GM12878 (cell line): Measurements from ENCODE around the gene PARK7. TPM values are rescaled to one million over a fixed set of nuclear protein-coding genes. Genes with fewer than 3 reads are reported as not detected.

Experiments used
- ATAC-seq: fragments of 200-7000 bp; cut with Tn5 transposase; 3 replicates; pipeline ENCODE4 v1.9.1; 2020; ENCODE audit warnings: mild to moderate bottlenecking, moderate library complexity
- BruUV-seq: library from RNA; stranded (reverse); fragments of 400-500 nt; replicated peaks from 2 replicates; lab custom pipeline; 2021; lab: Mats Ljungman, UMichigan
- CTCF ChIA-PET: fragments of 300-600 bp; sonication (Branson Sonifier 250); formaldehyde crosslinking; extraction: SDS; loops from one replicate; lab custom pipeline; 2021; ENCODE audit warnings: inconsistent platforms; lab: Yijun Ruan, JAX
- POLR2A ChIA-PET: fragments of 350-600 bp; formaldehyde crosslinking; extraction: SDS; loops from one replicate; lab custom pipeline; 2021; ENCODE audit warnings: inconsistent platforms; lab: Charles Lee
- RAD21 ChIA-PET: fragments of 300-600 bp; sonication (Branson Sonifier 250); formaldehyde crosslinking; loops from one replicate; lab custom pipeline; 2023; ENCODE audit warnings: antibody characterized with exemption; ENCODE audit not compliant: unreplicated experiment; lab: Charles Lee
- SMC1A ChIA-PET: fragments of 300-600 bp; sonication (Branson Sonifier 250); formaldehyde crosslinking; loops from one replicate; lab custom pipeline; 2023; ENCODE audit not compliant: unreplicated experiment, uncharacterized antibody; lab: Charles Lee
- DNase-seq: peaks from one replicate; pipeline ENCODE4 v3.0.0-alpha.2; 2011; ENCODE audit warnings: low read depth, low spot score
- FAIRE-seq: peaks from 3 replicates; lab custom pipeline; 2011; peaks lifted over from hg19 to GRCh38; lab: Jason Lieb, UNC
- H2AFZ ChIP-seq: 2 replicates; pipeline ENCODE4 v1.6.0; 2011; ENCODE audit warnings: low read depth, low read length, control low read depth; ENCODE audit not compliant: control insufficient read depth
- H3K27ac ChIP-seq: 2 replicates; pipeline ENCODE4 v1.5.1; 2011; ENCODE audit warnings: control low read depth; ENCODE audit not compliant: control insufficient read depth, insufficient read depth
- H3K27me3 ChIP-seq, 2 experiments: replicated peaks in 1 of 2; 2 replicates each; pipeline versions ENCODE4 v1.6.0 to v1.6.1; 2011; ENCODE audit warnings: low read length in 1 of 2; ENCODE audit not compliant: control insufficient read depth in 2 of 2, insufficient read depth in 2 of 2
- H3K36me3 ChIP-seq, 2 experiments: 2 replicates each; pipeline ENCODE4 v1.5.1; 2011; ENCODE audit warnings: low read length in 1 of 2; ENCODE audit not compliant: control insufficient read depth in 2 of 2, insufficient read depth in 2 of 2
- H3K4me1 ChIP-seq: 2 replicates; pipeline ENCODE4 v1.6.1; 2011; ENCODE audit warnings: mild to moderate bottlenecking, low read length, moderate library complexity, mixed read lengths; ENCODE audit not compliant: control insufficient read depth, insufficient read depth
- H3K4me2 ChIP-seq: 2 replicates; pipeline ENCODE4 v1.6.0; 2011; ENCODE audit warnings: control low read depth; ENCODE audit not compliant: control insufficient read depth, insufficient read depth
- H3K4me3 ChIP-seq: fragments of 200-600 bp; sonication (generic); 2 replicates; pipeline ENCODE4 v1.5.1; 2016
- H3K79me2 ChIP-seq: 2 replicates; pipeline ENCODE4 v1.6.0; 2011; ENCODE audit warnings: low read length; ENCODE audit not compliant: control insufficient read depth, insufficient read depth
- H3K9ac ChIP-seq: 2 replicates; pipeline ENCODE4 v1.8.0; 2011; ENCODE audit warnings: low read length, control low read depth, mixed read lengths; ENCODE audit not compliant: control insufficient read depth, insufficient read depth
- H3K9me3 ChIP-seq: replicated peaks from 3 replicates; pipeline ENCODE4 v1.5.1; 2011; ENCODE audit warnings: mild to moderate bottlenecking, low read length; ENCODE audit not compliant: control insufficient read depth, insufficient read depth
- H4K20me1 ChIP-seq: 2 replicates; pipeline ENCODE4 v1.6.0; 2011; ENCODE audit not compliant: control insufficient read depth, insufficient read depth
- BHLHE40 ChIP-seq, 2 experiments: fragments of 450-650 bp in 1 of 2; IDR thresholded peaks; 2 replicates each; pipeline ENCODE4 v1.6.1; 2011 to 2017; ENCODE audit warnings: low read depth in 2 of 2, borderline replicate concordance in 1 of 2, improper control_type of control experiment in 1 of 2, low read length in 1 of 2, mild to moderate bottlenecking in 1 of 2
- E4F1 ChIP-seq: fragments of 450-650 bp; IDR thresholded peaks from 2 replicates; pipeline ENCODE4 v1.6.1; 2018; ENCODE audit warnings: borderline replicate concordance, mild to moderate bottlenecking; ENCODE audit not compliant: partially characterized antibody
- EED ChIP-seq: sonication (generic); IDR thresholded peaks from 2 replicates; pipeline ENCODE4 v1.6.1; 2016; ENCODE audit warnings: antibody characterized with exemption, low read depth
- EGR1 ChIP-seq, 2 experiments: IDR thresholded peaks; 1 replicate in 1 of 2; 2 replicates in 1 of 2; pipeline ENCODE4 v1.6.1; 2011 to 2012; ENCODE audit warnings: low read depth in 2 of 2, low read length in 2 of 2, borderline replicate concordance in 1 of 2, mild to moderate bottlenecking in 1 of 2, moderate library complexity in 1 of 2
- ELK1 ChIP-seq: IDR thresholded peaks from 2 replicates; pipeline ENCODE4 v1.6.1; 2012; ENCODE audit warnings: low read depth, low read length, improper control_type of control experiment
- ETV6 ChIP-seq, 2 experiments: fragments of 450-650 bp in 1 of 2; IDR thresholded peaks in 1 of 2; conservative IDR thresholded peaks in 1 of 2; 2 replicates each; pipeline ENCODE4 v1.6.1; 2014; ENCODE audit warnings: antibody characterized with exemption in 1 of 2, borderline replicate concordance in 1 of 2, low read depth in 1 of 2, mild to moderate bottlenecking in 1 of 2, moderate library complexity in 1 of 2
- FOXK2 ChIP-seq: fragments of 450-650 bp; IDR thresholded peaks from 2 replicates; pipeline ENCODE4 v1.6.1; 2017; ENCODE audit warnings: mild to moderate bottlenecking, moderate library complexity
- GATAD2B ChIP-seq: fragments of 450-650 bp; conservative IDR thresholded peaks from 2 replicates; pipeline ENCODE4 v1.6.1; 2017; ENCODE audit warnings: low read depth, mild to moderate bottlenecking, moderate library complexity
- KLF5 ChIP-seq: fragments of 450-650 bp; IDR thresholded peaks from 2 replicates; pipeline ENCODE4 v1.6.1; 2014; ENCODE audit warnings: mild to moderate bottlenecking; ENCODE audit not compliant: partially characterized antibody
- LARP7 ChIP-seq: fragments of 450-650 bp; IDR thresholded peaks from 2 replicates; pipeline ENCODE4 v1.6.1; 2017; ENCODE audit warnings: mild to moderate bottlenecking
- NFYA ChIP-seq: IDR thresholded peaks from 2 replicates; pipeline ENCODE4 v1.6.1; 2011; ENCODE audit warnings: low read depth, mild to moderate bottlenecking, low read length, improper control_type of control experiment, borderline replicate concordance
- PRDM15 ChIP-seq: fragments of 450-650 bp; formaldehyde crosslinking; IDR thresholded peaks from 2 replicates; pipeline ENCODE4 v1.4.0; 2020; ENCODE audit warnings: mild to moderate bottlenecking, moderate library complexity
- ZBED1 ChIP-seq: IDR thresholded peaks from 2 replicates; pipeline ENCODE4 v1.6.1; 2016; ENCODE audit warnings: borderline replicate concordance
- ZSCAN29 ChIP-seq: fragments of 450-650 bp; IDR thresholded peaks from 2 replicates; pipeline ENCODE4 v1.6.1; 2017; ENCODE audit warnings: mild to moderate bottlenecking, moderate library complexity
- WGBS: methylation state at CpG from one replicate; pipeline ENCODE4 v1.1.6; 2016; ENCODE audit warnings: low lambda C conversion rate; ENCODE audit not compliant: insufficient replicate concordance, insufficient coverage; ENCODE audit errors: missing lambda C conversion rate; 5-methylcytosine and 5-hydroxymethylcytosine counted together
- in situ Hi-C: fragments of 300-500 bp; cut with MboI; formaldehyde crosslinking; loops from 9 replicates; pipeline ENCODE4 v1.14.3; 2018; ENCODE audit warnings: mixed read lengths
- intact Hi-C: fragments of 100-400 bp; cut with micrococcal nuclease; formaldehyde crosslinking; loops from one replicate; pipeline ENCODE4 v1.14.2; 2022; ENCODE audit not compliant: unreplicated experiment
- polyA plus RNA-seq, 11 experiments: library from polyadenylated mRNA; depleted of rRNA in 4 of 11; unstranded in 6 of 11; stranded (reverse) in 5 of 11; fragments of >200 nt; fragmentation: Nextera tagmentation in 4 of 11; fragmentation: Illumina TruSeq in 1 of 11; extraction: Ambion mirVana in 4 of 11; extraction: Trizol in 1 of 11; gene quantifications; 1 replicate in 1 of 11; 2 replicates in 10 of 11; pipeline versions ENCODE4 v1.2.1 to v1.2.3, GENCODE V29; 2011 to 2016; ENCODE audit warnings: inconsistent platforms in 2 of 11, missing spikeins in 2 of 11, low read depth in 1 of 11
- total RNA-seq, 4 experiments: library from RNA; depleted of rRNA in 3 of 4; stranded (reverse); fragments of >200 nt in 3 of 4; fragmentation: Illumina TruSeq in 1 of 4; extraction: Trizol in 1 of 4; gene quantifications; 2 replicates each; pipeline versions ENCODE4 v1.2.1 to v1.2.3, GENCODE V29; 2013 to 2021

The PARK7 gene
- total and polyA plus RNA-seq, 10 of the 15 experiments (the other 5 are each of a cell fraction or from before 2014, with no cell fraction given): 267 to 1,056 (median 495) TPM

- TF ChIP-seq LARP7 (no peak), NFYA (no peak), KLF5 (no peak), ETV6 (conservative IDR thresholded peaks at IDR 0.05 in 1 of 2, IDR thresholded peaks at IDR 0.05 in 1 of 2; ENCODE audit: borderline replicate concordance in 1 of 2, low read depth in 1 of 2) (no peak), EGR1 (IDR thresholded peaks at IDR 0.05; ENCODE audit: borderline replicate concordance in 1 of 2, low read depth in 2 of 2, low read length in 2 of 2) (no peak), FOXK2 (no peak), PRDM15 (CRISPR knock-in tag) (no peak), EED (no peak), ZSCAN29 (no peak), BHLHE40 (IDR thresholded peaks at IDR 0.05; ENCODE audit: borderline replicate concordance in 1 of 2, low read depth in 2 of 2, low read length in 1 of 2) (no peak), GATAD2B (no peak), ELK1 (no peak), ZBED1 (no peak), E4F1 (no peak)
- Histone ChIP-seq H3K79me2 (no peaks in the 10 kb centered on the region), H3K4me2 (peak overlapping the region; percentile 77), H3K36me3 (no peaks in the 10 kb centered on the region), H3K27me3 (peaks cover 0 to 4% of the 10 kb centered on the region in 2 experiments; a peak in 1 of 4 replicates), H2AFZ (no peak overlapping the region), H4K20me1 (no peaks in the 10 kb centered on the region), H3K4me1 (peaks cover 5% of the 10 kb centered on the region), H3K27ac (no peak overlapping the region), H3K9ac (no peak overlapping the region), H3K4me3 (peak overlapping the region; percentile 75), H3K9me3 (no peaks in the 10 kb centered on the region)
- ChIA-PET RAD21 (interaction anchor here (1.3 kb wide), 1 partner anchor 289 kb away, joined by 3 read pairs; no protein-coding TSS in a partner anchor), POLR2A (interaction anchor here (0.5 to 0.6 kb wide), 2 partner anchors 43 to 142 kb away, joined by 4 to 6 read pairs; no protein-coding TSS in a partner anchor), CTCF (interaction anchor here (1.8 to 2.2 kb wide), 2 partner anchors 10 to 13 kb away, joined by 4 to 11 read pairs; no protein-coding TSS in a partner anchor), SMC1A (interaction anchor here (2.5 kb wide), 1 partner anchor 10 kb away, joined by 11 read pairs; no protein-coding TSS in a partner anchor)
- intact Hi-C loops (loop anchor here (5.0 kb wide), 1 partner anchor 142 kb away; no protein-coding TSS in a partner anchor), in situ Hi-C loops (no loop called here)
- no peak for DNase-seq
- no peak for FAIRE-seq
- BruUV-seq: no TSS peak
- no peak for ATAC-seq
- WGBS: 27% methylated on average over 19 of the region's 19 CpGs
Measured at GRCh38 chr1:8025061-8025670, 63.7 kb downstream of the PARK7 start.
